ENCODE data around the gene IMMP2L. TPM values are rescaled to one million over a fixed set of nuclear protein-coding genes. Genes with fewer than 3 reads are reported as not detected.

IMMP2L gene
- total and polyA plus RNA-seq, 4 donors: 9.2 to 34.7 (median 11.1) TPM

- TF ChIP-seq CTCF (IDR thresholded peaks at IDR 0.05; ENCODE audit: control extremely low read depth, extremely low read depth): no peak
- H3K9me3 ChIP-seq (ENCODE audit: control insufficient read depth in 4 of 4, insufficient read depth in 3 of 4, low read length in 3 of 4): peaks cover 0 to 3% (median 0%) of the 10 kb centered on the region in 4 donors
- ATAC-seq (ENCODE audit: insufficient read depth, low FRiP score) (no peak), DNase-seq (no peak)
- no peaks in the 10 kb centered on the region for H3K36me3 ChIP-seq (ENCODE audit: control insufficient read depth in 4 of 4, insufficient read depth in 4 of 4, low read length in 4 of 4)
- H3K4me1 ChIP-seq (ENCODE audit: control insufficient read depth in 5 of 5, insufficient read depth in 5 of 5, low read length in 5 of 5): peaks cover 0 to 33% (median 10%) of the 10 kb centered on the region in 5 donors
- H3K27me3 ChIP-seq (ENCODE audit: control insufficient read depth in 3 of 3, insufficient read depth in 3 of 3, low read length in 2 of 3): no peaks in the 10 kb centered on the region
- 81 to 93% methylated on average over 1 of the region's 1 CpG for WGBS, 2 donors
- no peak overlapping the region for H3K27ac ChIP-seq (ENCODE audit: low read depth in 1 of 2, low read length in 1 of 2)
- no peak overlapping the region for H3K4me3 ChIP-seq
- H3K9ac ChIP-seq (ENCODE audit: insufficient read depth in 1 of 2, low read length in 2 of 2): no peak overlapping the region
These were observed 293.4 kb downstream of the IMMP2L start for GRCh38 chr7:111268941-111269340.

GRCh38 chr7:111266613-111267012 is 295.7 kb downstream of the IMMP2L start:
- Histone ChIP-seq H3K4me3 (no peak overlapping the region), H3K9me3 (ENCODE audit: control insufficient read depth in 4 of 4, insufficient read depth in 3 of 4, low read length in 3 of 4) (peaks cover 0 to 3% (median 0%) of the 10 kb centered on the region in 4 donors), H3K4me1 (ENCODE audit: control insufficient read depth in 5 of 5, insufficient read depth in 5 of 5, low read length in 5 of 5) (peaks cover 0 to 41% (median 10%) of the 10 kb centered on the region in 5 donors), H3K9ac (ENCODE audit: insufficient read depth in 1 of 2, low read length in 2 of 2) (no peak overlapping the region), H3K36me3 (ENCODE audit: control insufficient read depth in 4 of 4, insufficient read depth in 4 of 4, low read length in 4 of 4) (no peaks in the 10 kb centered on the region), H3K27ac (ENCODE audit: low read depth in 1 of 2, low read length in 1 of 2) (no peak overlapping the region), H3K27me3 (ENCODE audit: control insufficient read depth in 3 of 3, insufficient read depth in 3 of 3, low read length in 2 of 3) (no peaks in the 10 kb centered on the region)
- WGBS, 2 donors: 50 to 75% methylated on average over 2 of the region's 2 CpGs
- TF ChIP-seq CTCF (IDR thresholded peaks at IDR 0.05; ENCODE audit: control extremely low read depth, extremely low read depth): no peak
- DNase-seq: peak; percentile 50 to 88 (median 84)
- ATAC-seq (ENCODE audit: insufficient read depth, low FRiP score): peak; percentile 78

- Histone ChIP-seq H3K9me3 (ENCODE audit: control insufficient read depth in 4 of 4, insufficient read depth in 3 of 4, low read length in 3 of 4) (no peaks in the 10 kb centered on the region), H3K4me1 (ENCODE audit: control insufficient read depth in 5 of 5, insufficient read depth in 5 of 5, low read length in 5 of 5) (peaks cover 0 to 41% (median 10%) of the 10 kb centered on the region in 5 donors), H3K36me3 (ENCODE audit: control insufficient read depth in 4 of 4, insufficient read depth in 4 of 4, low read length in 4 of 4) (no peaks in the 10 kb centered on the region), H3K9ac (ENCODE audit: insufficient read depth in 1 of 2, low read length in 2 of 2) (no peak overlapping the region), H3K27ac (ENCODE audit: low read depth in 1 of 2, low read length in 1 of 2) (no peak overlapping the region), H3K4me3 (no peak overlapping the region), H3K27me3 (ENCODE audit: control insufficient read depth in 3 of 3, insufficient read depth in 3 of 3, low read length in 2 of 3) (no peaks in the 10 kb centered on the region)
- DNase-seq (no peak), ATAC-seq (ENCODE audit: insufficient read depth, low FRiP score) (no peak)
- TF ChIP-seq CTCF (IDR thresholded peaks at IDR 0.05; ENCODE audit: control extremely low read depth, extremely low read depth): no peak
These were observed 296.9 kb downstream of the IMMP2L start for GRCh38 chr7:111265394-111265793.

GRCh38 chr7:111264981-111265380 is 297.3 kb downstream of the IMMP2L start:
- H3K9ac ChIP-seq (ENCODE audit: insufficient read depth in 1 of 2, low read length in 2 of 2): no peak overlapping the region
- no peaks in the 10 kb centered on the region for H3K36me3 ChIP-seq (ENCODE audit: control insufficient read depth in 4 of 4, insufficient read depth in 4 of 4, low read length in 4 of 4)
- peaks cover 0 to 41% (median 10%) of the 10 kb centered on the region in 5 donors for H3K4me1 ChIP-seq (ENCODE audit: control insufficient read depth in 5 of 5, insufficient read depth in 5 of 5, low read length in 5 of 5)
- no peaks in the 10 kb centered on the region for H3K9me3 ChIP-seq (ENCODE audit: control insufficient read depth in 4 of 4, insufficient read depth in 3 of 4, low read length in 3 of 4)
- WGBS, 2 donors: 84 to 86% methylated on average over 1 of the region's 1 CpG
- TF ChIP-seq CTCF (IDR thresholded peaks at IDR 0.05; ENCODE audit: control extremely low read depth, extremely low read depth): no peak
- H3K27ac ChIP-seq (ENCODE audit: low read depth in 1 of 2, low read length in 1 of 2): no peak overlapping the region
- ATAC-seq (ENCODE audit: insufficient read depth, low FRiP score) (no peak), DNase-seq (peak in 1 of 3 donors; percentile 9)
- no peak overlapping the region for H3K4me3 ChIP-seq
- no peaks in the 10 kb centered on the region for H3K27me3 ChIP-seq (ENCODE audit: control insufficient read depth in 3 of 3, insufficient read depth in 3 of 3, low read length in 2 of 3)

Measured in lung (tissue), 12 donors.